ENCODE data around the gene GLO1. TPM values are rescaled to one million over a fixed set of nuclear protein-coding genes. Genes with fewer than 3 reads are reported as not detected.

Gene GLO1
- total RNA-seq, 1 donor from 2014 or later = 92.9 TPM

DNA sequence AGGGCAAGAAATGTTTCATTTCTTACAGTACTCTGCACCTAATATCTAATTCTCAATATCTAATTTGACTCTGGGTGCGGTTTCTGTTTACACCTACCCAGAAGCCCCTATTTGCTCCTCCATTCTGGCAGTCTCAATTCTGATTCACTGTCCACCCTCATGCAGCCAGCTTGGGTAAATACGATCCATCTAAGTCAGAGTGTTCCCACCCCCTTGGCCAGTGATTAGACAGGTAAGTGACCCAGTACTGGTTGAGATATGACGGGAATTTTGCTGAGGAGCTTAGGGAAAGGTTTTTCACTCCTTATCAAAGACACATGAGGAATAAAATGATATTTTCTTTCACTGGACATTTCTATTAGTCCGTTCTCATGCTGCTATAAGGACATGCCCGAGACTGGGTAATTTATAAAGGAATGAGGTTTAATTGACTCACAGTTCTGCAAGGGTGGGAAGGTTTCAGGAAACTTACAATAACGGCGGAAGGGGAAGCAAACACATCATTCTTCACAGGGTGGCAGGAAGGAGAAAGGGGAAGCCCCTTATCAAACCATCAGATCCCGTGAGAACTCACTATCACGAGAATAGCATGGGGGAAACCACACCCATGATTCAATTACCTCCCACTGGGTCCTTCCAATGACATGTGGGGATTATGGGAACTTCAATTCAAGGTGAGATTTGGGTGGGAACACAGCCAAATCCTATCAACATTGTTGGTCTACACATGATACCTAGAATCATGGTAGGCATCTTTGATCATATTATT lies 29.4 kb downstream of the GLO1 start:
- FAIRE-seq (no peak), DNase-seq (ENCODE audit: low spot score in 2 of 2) (no peak)

DNA sequence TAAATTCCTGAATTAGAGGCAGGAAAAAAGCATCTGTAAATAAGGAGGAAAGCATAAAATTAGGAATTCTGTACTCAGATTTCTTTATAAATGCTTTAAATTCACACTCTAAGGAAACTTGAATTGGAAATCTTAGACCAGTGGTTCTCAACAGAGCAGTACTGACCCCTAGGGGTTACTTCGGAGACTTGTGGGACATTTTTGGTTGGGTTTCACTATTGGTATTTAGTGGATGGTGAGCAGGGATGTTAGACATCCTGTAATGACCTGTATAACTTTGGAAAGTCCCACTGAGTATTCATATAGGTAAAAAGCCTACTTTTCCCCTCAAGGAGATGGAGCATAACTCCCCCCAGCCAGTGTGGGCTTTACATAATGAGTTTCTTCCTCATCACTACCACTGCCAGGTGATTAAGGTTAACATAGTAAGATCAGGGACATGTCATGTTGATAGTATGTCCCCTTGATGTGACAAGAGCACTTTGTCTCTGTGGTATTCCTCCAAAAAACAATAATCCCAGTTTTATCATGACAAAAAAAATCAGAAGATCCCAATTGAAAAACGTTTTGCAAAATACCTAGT lies 31.0 kb downstream of the GLO1 start:
- FAIRE-seq = no peak
- peak; percentile 15 to 52 for DNase-seq (ENCODE audit: low spot score in 2 of 2)

DNA sequence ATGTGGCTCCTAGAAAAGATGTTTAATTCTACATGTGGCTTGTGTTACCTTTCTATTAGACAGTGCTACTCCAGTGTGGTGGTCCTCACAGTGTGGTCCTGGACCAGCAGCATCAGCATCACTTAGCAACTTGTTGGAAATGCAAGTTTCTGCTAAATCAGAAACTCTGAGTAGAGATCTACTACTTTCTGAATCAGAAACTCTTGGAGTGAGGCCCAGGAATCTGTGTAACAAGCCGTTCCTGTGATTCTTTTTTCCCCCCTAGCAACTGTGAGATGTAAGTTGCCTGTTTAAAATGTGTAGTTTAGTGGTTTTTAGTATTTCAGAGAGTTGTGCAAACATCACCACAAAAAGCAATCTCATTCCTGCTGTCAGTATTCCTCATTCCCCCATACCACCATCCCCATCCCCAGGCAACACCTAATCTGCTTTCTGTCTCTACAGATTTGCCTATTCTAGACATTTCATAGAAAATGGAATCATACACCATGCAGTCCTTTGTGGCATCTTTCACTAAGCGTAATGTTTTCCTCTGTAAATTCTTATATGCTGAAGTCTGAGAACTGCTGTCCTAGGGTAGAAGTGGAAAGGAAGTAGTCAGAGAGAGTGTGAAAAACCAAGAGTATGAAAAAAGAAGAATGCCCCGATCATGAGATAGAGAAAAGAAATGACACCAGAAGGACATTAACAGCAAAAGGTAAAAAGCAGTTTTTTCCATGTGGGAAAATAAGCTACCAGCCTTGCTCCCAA lies 44.4 kb downstream of the GLO1 start:
- FAIRE-seq = no peak
- DNase-seq (ENCODE audit: low spot score in 2 of 2) = no peak

DNA sequence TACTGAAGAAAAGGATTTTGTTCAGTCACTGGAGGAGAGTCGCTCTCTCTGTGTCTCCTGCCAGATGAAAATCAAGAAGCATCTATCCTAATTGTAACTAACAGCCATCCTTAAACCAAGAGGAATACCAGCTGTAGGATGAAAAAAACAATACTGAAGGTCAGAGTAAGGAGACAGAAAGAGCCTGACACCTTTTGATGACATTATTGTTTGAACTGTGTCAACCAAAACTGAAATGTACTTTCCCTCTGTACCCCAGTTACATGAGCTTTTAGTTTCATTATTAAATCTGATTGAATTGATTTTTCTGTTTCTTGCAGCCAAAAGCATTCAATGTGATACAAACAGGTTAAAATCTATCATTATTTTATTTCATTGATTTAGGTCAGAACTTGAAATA lies 46.0 kb downstream of the GLO1 start:
- FAIRE-seq (no peak), DNase-seq (ENCODE audit: low spot score in 2 of 2) (no peak)

DNA sequence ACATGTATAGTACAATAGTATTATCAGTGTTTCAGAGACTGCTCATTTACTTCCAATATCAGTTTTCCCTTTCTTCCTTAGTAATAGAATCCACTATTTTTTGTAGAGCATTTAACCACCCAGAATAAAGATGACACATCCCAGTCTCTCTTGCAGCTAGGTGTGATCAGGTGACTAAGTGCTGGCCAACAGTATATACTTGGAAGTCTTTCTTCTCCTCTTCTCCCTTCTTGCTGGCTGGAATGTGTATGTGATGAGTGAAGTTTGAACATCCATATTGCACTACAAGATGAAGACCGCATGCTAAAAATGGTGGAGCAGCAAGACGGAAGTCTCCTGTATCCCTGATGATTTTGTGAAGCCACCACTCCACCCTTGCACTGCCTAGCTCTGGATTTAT lies 48.7 kb downstream of the GLO1 start:
- no peak for FAIRE-seq
- DNase-seq (ENCODE audit: low spot score in 2 of 2) = no peak

DNA sequence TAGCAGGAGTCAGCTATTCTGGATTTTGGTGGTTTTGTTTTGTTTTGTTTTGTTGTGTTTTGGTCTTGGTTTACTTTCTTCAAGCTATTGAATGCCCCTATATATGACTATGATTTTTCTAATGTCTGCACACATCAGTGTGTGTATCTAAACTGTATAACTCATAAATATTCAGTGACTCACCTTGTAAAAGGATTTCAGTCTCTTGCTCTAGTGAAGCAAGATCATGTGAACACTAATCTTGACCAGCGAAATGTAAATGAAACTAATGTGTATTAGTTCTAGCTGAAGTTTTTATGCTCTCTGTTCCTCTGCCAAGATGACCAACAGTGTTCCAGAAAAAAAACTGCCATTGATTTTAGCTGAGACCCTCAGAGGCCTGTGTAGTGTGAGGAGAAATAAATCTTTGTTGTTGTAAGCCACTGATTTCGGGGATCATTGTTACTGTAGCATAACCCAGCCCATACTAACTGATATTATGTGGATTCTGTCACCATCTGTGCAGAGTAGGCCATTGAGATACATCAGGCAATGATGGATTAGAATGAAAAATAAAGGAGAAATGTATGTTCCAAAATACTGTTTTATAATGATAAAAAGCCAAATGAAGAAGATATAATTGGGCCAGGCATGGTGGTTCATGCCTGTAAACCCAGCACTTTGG lies 51.7 kb downstream of the GLO1 start:
- no peak for DNase-seq (ENCODE audit: low spot score in 2 of 2)
- no peak for FAIRE-seq

DNA sequence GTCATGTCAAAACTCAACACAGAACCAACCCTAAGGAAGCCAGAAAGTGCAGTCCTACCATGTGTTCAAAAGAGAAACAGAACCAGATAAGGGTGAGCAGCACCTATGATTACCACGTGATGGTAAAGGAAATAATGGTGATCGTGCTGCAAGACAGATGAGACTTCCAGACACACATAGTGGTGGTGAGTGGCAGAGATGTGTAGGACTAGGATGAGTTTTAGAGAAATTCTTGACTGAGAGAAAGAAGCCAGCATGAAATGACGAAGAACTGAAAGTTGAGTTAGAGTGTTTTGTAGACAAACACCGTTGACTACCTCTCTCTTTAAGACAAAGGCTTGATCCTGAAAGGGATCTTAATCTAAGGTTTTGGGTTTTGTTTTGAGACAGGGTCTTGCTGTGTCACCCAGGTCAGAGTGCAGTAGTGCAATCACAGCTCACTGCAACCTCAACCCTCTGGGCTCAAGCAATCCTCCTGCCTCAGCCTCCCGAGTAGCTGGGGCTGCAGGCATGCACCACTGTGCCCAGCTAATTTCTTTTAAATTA lies 52.7 kb downstream of the GLO1 start:
- DNase-seq (ENCODE audit: low spot score in 2 of 2) = no peak
- no peak for FAIRE-seq

DNA sequence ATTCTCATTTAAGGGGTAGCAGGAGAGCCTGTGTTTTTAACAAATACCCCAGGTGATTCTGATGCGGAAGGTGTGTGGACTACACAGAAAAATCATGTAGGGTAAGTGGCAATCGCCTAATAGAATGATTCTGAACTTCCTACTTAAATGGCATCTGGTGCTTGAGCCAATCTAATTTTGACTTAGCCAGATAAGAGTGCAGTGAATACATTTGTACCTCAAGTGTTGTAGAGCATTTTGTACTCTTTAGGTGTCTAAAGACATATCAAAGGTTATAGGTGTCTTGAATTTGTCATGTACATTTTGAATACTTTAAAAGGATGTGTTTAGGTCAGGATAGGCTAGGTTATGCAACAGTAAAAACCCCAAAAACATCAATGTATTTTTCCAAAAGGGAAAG lies 53.2 kb downstream of the GLO1 start:
- DNase-seq (ENCODE audit: low spot score in 2 of 2) (no peak), FAIRE-seq (no peak)

DNA sequence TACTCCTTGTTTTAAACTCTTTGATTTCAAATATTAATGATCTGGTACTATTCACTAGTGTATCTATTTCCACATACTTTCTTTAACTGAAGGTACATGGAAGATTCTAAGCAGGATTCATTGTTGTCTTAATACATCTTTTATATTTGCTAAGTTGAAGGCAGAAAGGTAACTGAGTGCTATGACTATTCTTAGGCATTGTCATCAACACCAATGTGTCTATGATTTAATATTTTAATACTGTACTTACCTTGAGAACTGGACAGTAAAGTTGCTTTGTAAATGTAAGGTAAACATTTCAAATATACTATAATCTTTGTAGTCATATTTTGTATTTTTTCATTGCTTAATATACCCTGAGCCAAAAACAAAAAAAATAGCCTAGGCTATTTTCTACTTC lies 54.3 kb downstream of the GLO1 start:
- DNase-seq (ENCODE audit: low spot score in 2 of 2) = no peak

DNA sequence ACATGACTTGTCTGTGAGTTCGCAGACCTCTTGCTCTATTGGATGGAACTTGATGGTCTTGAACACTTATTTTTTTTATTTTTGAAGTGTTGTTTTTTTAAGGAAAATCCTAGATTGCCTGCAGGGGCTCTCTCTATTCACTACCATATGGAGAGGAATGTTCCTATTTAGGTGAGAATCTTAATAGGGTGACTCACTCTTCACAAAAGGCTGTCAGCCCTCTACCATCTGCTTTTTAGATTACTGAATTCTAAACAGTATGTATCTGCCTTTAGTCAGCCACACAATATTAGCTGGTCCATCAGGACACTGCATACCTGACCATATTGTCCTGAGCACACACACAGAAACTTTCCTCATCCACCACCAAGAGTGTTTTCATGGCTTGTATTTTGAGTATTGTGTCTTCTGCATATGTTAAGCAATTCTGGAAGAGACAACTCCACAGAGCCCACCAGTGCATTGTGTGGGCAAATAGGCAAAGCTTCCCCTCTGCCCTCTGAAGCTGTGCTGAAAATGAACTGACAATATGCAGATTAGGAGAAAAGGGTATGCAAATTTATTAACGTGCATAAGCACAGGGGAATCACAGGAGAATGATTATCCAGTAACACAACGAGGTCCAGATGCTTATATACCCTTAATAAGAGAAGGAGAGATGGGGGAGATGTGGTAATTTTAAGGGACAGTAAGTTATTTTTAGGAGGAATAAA lies 56.6 kb downstream of the GLO1 start:
- DNase-seq (ENCODE audit: low spot score in 2 of 2) = no peak
- no peak for FAIRE-seq

More for the DNA sequence above, 54.3 kb downstream of the GLO1 start:
- FAIRE-seq = no peak

DNA sequence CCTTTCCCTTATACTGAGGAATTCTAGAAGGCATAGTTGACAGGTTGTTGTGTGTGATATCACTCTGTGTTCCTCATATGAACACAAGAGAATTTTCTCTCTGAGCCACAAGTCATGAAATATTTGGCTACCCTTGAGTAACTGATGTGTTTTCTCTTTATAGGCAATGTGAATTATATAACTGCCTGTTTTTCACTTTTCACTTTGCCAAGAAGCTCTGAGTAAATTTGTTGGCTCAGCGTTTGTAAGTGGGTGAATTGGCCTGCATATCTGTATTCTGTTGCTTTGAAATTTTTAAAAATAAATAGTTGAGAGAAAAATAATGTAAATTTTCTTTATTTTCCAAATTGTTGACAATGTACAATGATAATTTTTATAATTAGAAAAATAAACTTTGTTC lies 58.0 kb downstream of the GLO1 start:
- DNase-seq (ENCODE audit: low spot score in 2 of 2) = peak in 1 of 2 donors; percentile 14
- no peak for FAIRE-seq

DNA sequence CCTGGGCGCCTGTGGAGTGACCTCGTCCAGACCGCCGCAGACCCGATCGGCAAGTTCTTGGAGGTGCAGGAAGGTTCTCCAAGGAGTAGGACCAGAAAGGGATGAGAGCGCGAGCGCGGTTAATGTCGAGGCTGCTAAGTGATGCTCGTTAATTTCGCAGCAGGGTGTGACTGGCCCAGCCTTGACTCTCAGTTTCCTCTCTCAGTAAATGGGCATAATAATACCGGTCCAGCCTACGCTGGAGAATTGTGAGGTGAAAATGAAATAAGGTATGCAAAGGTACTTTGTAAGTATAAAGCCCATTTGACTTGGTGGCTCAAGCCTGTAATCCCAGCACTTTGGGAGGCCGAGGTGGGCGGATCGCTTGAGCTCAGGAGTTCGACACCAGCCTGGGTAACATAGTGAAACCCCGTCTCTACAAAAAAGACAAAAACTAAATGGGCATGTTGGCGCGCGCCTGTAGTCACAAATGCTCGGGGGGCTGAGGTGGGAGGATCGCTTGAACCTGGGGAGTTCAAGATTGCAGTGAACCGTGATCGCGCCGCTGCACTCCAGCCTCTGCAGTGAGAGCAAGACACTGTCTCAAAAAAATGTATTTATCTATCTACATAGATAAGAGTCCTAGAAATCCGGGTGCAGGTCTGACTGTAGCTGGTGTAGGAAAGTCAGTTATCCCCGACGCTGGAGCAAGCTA lies 62.6 kb downstream of the GLO1 start:
- FAIRE-seq (no peak), DNase-seq (ENCODE audit: low spot score in 2 of 2) (no peak)

DNA sequence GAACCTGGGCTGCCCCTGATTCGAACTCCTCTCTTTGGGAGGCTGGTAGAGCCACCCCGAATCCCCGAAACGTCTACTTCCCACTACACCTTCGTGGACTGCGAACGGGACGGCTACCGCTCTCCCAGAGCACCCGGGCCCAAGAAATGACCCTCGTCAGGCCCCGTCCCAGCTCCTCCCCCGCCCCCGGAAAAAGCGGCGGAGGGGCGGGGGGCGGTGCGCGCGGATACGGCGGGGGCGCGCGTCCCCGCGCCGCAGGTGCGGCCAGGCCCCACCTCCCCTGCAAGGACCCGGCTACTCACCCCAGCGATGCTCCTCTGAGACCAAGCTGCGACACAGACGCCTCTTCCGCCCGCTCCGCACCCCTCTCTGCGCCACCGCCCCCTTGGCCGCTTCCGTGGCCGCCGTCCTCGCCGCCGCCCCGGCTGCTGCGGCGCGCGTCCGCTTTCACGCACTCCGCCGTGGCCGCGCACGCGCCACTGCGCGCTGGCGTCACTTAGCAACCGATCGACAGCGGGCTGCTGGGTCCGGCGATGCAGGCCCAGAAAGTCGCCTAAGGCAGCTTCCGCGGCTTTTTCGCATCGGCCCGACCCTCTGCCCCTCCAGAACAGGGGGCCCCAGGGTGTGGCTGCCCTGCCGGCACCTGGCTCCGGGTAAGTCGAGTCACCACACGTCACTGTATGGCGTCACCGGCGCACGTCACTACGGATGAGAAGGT lies 63.3 kb downstream of the GLO1 start, which contains the start of gene BTBD9:
Gene BTBD9 (minus strand): TSS at position 432 of the 718 bp plus-strand sequence.
- DNase-seq (ENCODE audit: low spot score in 2 of 2) (peak; percentile 79 to 80), FAIRE-seq (no peak)

DNA sequence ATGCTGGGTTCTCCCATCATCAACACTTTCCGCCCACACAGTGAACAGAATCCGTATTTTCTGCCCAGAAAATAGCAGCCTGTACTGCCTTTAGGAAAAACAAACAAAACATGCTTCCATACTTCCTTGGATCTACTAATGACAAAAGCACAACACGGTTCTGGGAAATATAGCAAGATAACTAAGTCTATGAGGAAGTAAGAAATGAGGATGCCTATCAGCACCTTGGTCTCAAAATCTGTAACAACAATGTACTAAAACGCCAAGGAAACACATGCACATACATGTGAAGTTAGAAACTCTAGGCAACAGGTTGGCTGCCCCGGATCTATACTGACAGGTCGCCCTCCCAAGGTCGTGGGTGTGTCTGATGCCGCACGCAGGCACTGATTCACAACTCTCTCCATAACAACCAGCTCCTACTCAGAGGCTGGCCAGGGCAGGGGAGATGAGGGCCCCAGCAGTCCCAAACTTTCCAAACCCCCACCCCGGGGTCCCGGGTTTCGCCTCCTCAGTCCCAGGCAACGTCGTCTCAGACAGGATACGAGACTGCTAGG lies 63.9 kb downstream of the GLO1 start:
- peak in 1 of 2 donors; percentile 36 for DNase-seq (ENCODE audit: low spot score in 2 of 2)
- FAIRE-seq = no peak

DNA sequence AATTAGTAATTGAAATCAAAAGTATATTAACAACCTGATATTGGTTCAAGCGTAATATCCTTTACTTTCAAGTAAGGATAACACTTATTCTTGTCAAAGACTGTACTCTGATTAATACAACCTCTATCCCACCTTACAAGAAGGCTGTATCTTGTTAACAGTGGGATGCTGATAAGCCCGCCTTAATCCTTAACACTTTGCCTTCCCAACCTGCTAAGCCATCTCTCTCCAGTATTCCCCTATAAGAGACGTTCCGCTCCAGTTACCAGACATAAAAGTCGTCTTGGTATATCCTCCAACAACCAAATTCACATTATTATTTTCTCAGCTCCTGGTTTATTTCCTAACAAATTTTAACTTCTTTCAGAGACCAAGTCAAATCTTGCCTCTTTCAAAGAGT lies 65.2 kb downstream of the GLO1 start:
- DNase-seq (ENCODE audit: low spot score in 2 of 2) = no peak
- FAIRE-seq = no peak

DNA sequence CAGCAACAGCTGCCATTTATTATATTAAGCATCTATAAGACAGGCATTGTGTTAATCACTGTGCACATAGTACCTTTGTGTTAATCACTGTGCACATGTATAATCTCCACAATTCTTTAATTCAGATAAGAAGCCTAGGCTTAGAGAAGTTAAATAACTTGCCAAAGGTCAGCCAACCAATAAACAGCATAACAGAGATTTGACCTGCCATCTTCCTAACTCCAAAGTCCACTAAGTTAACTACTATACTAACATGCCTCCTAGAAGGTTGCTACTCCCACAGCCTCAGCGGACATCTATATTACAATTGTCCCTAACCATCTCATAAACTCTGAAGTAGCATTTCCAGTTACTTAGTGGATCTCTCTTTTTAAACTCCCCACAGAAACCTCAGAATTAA lies 66.9 kb downstream of the GLO1 start:
- no peak for FAIRE-seq
- DNase-seq (ENCODE audit: low spot score in 2 of 2) = no peak

DNA sequence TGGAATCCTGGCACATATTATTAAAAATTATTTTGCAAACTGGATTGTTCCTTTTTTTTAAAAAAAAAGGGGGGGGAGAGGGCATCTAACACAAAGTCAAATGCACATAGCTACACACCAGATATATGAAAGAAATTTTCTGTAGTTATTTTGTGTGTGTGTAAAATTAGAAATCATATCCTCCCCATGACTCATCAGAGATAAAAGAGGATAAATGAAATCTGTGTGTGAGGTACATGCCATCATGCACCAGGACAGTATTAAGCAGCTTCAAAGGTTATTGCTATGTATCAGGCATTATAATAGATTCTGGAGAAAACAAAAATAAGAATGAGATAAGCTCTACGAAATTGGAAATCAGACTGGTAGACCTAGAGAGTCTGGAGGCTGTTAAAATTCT lies 68.4 kb downstream of the GLO1 start:
- no peak for FAIRE-seq

DNA sequence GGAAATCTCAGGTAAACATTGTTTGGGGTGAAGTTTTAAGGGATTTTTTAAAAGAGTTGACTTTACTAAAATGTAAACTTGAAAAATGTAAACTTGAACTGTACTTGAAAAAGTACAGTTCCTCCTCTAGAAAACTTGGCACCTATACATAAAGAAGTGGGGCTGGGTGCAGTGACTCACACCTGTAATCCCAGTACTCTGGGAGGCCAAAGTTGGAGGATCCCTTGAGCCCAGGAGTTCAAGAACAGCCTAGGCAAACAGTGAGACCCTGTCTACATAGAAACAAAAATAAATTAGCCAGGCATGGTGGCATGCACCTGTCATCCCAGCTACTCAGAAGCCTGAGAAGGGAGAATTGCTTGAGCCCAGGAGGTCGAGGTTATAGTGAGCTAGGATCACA lies 70.5 kb downstream of the GLO1 start:
- no peak for FAIRE-seq
- no peak for DNase-seq (ENCODE audit: low spot score in 2 of 2)

More for the DNA sequence above, 68.4 kb downstream of the GLO1 start:
- DNase-seq (ENCODE audit: low spot score in 2 of 2) = no peak

All from frontal cortex (tissue), 4 donors.